NCI-H1105 treated with DMSO at 0.1 percent for 48 hours (cell line): Measurements from ENCODE around the gene NAA20.

ENCODE experiments used
- DNase-seq: peaks from one replicate; lab custom pipeline; 2025; lab: John Stamatoyannopoulos, UW

NAA20 gene

GRCh38 chr20:20020908-20021307, 3.7 kb downstream of the NAA20 start:
- no peak for DNase-seq

GRCh38 chr20:20021835-20022234, 4.7 kb downstream of the NAA20 start:
- DNase-seq: no peak

DNA sequence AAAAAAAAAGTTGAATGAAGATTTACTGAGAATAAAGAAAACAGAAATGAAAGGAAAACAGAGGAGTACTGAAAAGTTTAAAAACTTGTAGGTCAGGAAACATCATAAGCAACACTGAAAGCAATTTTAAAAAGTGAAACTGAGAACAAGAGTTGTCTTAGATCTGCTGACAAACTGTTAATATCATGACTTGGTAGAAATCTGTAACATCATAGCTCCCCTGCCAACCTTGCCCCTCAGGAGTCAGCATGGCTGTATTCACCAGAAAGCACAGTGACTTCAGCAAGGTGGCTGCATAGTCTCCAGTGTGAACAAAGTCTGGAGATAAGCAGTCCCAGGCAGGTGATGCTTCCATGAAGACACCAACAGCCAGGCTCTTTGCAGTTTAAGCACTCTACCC, 5.3 kb downstream of the NAA20 start:
- DNase-seq: no peak

DNA sequence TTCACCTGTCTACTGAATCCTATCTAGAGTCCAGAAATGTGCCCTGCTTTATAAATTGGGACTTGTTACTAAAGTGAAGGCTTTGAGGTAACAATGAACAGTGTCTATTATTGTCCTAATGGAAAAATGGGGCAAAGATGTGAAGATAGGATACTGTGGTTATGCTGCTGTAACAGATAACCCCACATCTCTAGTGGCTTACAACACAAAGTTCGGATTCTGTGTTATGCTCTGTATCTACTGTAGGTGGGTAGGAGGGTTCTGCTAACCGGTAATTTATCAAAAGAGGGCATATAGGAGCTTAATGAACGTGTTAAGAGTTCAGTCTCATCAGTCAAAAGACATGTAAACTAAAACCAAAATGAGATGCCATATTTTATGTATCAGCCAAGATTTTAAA, 6.2 kb downstream of the NAA20 start:
- no peak for DNase-seq

GRCh38 chr20:20024942-20025341, 7.8 kb downstream of the NAA20 start:
- DNase-seq: no peak

DNA sequence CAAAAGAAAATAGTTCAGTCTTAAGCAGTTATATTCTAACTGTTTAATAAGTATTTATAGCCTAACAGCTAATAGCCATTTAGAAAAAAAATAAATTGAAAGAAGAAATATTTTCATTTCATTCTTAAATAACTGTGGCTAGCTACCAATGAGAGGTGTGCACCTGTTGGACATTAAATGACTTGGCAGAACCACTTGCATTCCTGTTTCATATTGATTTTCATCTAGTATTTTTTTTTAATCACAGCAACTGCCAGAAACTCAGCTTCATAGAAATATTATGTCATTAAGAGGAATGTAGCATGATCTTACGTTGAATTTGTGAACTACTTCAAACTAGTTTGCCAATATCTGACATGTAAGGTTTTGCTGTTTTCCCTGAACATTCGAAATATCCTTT, 10.1 kb downstream of the NAA20 start:
- no peak for DNase-seq

DNA sequence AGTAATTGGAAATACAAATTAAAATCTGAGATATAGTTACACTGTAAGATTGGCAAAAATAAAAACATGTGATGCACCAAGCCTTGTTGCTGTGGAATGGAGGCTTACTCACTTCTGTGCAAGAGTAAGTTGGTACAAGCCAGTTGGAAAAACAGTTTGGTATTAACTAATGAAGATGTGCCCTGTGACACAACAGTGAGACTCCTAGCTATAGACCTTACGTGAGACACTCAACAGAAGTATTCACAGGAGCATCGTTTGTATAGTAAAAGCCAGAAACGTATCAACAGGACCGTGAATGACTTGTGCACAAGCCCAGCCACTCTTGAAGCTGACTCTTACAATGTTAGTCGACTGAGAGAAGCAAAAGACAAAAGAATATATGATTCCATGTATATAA, 14.6 kb downstream of the NAA20 start:
- DNase-seq: no peak

DNA sequence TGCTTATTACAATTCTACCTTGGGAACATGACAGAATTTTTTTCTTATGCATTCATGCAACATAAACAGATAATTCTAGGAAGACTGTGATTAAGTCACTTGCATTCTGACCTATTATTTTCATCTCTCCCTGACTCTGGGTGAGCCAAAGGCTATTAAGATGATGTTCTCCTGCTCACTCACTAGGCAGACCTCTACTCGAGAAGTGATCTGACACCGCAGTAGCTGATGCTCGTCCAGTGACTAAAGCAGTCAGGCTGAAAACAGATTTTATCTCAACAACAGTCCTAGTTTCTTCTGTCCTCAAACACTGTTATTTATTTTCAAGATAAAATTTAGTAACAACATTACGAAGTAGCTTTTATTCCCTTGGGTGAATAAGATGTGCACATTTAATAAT, 17.3 kb downstream of the NAA20 start:
- no peak for DNase-seq

DNA sequence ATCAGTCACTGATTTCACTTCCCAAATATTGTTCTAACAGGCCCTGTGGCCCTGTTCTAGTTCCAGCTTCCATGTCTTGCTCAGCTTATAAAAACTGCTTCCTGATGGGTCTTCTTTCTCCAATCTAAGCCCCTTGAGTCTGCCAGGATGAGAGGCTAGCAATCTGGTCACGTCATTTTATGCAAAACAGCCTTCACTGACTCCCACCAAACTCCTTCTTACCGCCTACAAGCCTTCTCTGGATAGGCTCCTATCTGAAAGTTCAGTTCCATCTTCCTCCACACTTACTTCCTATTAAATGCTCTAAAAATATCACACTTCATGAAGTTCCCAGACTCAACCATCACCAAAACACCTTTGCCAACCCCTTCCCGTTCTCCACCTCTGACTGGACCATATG, 19.6 kb downstream of the NAA20 start:
- no peak for DNase-seq

DNA sequence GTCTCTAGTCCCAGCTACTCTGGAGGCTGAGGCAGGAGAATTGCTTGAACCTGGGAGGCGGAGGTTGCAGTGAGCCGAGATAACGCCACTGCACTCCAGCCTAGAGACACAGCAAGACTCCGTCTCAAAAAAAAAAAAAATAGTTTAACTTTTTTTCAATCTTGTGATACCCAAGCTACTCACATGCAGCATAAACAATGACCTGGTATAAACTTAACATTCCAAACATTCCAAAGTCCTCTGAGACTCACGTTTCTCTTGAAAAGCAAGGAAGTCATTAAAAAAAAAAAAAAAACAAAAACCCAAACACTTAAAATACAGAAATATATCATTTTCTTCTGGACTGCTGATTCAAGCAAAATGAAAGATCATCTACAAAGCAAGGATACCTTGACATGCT, 20.8 kb downstream of the NAA20 start:
- no peak for DNase-seq

- DNase-seq: no peak
Measured at GRCh38 chr20:20038586-20038985, 21.4 kb downstream of the NAA20 start.

DNA sequence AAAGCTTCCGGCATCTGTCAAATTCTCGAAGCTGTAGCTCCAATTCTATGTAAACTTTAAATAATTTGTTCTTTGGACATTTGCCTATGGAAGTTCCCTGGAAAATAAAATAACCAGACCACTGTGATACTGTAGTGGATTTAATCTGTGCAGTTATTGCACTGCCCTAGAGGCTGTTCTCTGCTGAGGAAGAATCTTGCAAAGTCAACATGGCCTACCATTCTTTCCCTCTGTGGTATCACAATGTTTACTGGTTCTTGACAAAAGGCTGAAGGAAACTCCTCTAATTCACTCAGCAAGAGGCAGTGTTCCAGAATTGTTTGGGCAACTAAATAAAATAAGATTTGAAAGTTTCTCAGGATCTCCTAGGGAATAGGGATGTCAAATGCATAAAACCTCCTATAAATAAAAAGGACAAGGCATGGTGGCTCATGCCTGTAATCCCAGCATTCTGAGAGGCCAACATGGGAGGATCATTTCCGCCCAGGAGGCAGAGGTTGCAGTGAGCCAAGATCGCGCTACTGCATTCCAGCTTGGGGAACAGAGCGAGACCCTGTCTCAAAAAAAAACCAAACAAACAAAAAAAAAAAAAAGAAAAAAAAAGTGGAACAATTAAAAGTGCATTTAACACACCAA, 22.7 kb downstream of the NAA20 start:
- DNase-seq: no peak

GRCh38 chr20:20051767-20052073, 34.6 kb downstream of the NAA20 start:
- no peak for DNase-seq

- peak; percentile 96 for DNase-seq
Measured at GRCh38 chr20:20052074-20052970, 35.2 kb downstream of the NAA20 start, which contains the start of the genes CFAP61 and CRNKL1. TSS of gene CFAP61 (plus strand) at chr20:20052532. CDS start at chr20:20056654, 4,122 bp downstream. TSS of gene CRNKL1 (minus strand) at chr20:20052466. CDS start at chr20:20052342, 124 bp downstream.

- DNase-seq: peak; percentile 38
Measured at GRCh38 chr20:20060234-20060998, 43.3 kb downstream of the NAA20 start.

DNA sequence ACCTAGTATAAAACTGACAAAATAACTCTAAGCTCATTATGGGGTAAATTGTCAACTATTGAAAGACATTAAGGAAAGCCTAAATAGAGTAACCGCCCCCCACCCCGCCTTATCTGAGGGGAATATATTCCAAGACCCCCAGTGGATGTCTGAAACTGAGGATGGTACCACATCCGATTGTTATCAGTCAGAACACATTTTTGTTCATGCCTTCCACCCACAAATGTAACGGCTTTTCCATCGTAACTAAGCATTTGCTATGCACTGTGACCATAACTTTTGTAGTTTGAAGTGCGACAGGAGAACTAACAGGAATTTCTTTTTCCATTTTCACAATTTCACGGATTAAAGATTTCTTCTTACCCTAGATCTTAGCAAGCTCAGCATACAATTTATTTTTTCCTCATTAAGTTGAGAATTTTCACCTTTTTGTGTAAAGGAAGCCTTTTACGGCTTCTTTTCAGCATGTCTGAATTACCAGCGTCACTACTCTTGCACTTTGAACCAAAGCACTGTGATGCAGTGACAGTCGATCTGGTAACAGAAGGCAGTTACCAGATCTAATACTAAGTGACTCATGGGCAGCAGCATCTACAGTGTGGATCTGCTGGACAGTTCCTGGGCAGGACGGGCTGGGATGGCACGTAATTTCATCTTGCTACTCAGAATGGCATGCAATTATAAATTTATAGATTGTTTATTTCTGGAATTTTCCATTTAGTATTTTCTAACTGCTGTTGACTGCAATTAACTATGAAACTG, 47.0 kb downstream of the NAA20 start:
- no peak for DNase-seq

- no peak for DNase-seq
Measured at GRCh38 chr20:20065361-20065760, 48.2 kb downstream of the NAA20 start.

DNA sequence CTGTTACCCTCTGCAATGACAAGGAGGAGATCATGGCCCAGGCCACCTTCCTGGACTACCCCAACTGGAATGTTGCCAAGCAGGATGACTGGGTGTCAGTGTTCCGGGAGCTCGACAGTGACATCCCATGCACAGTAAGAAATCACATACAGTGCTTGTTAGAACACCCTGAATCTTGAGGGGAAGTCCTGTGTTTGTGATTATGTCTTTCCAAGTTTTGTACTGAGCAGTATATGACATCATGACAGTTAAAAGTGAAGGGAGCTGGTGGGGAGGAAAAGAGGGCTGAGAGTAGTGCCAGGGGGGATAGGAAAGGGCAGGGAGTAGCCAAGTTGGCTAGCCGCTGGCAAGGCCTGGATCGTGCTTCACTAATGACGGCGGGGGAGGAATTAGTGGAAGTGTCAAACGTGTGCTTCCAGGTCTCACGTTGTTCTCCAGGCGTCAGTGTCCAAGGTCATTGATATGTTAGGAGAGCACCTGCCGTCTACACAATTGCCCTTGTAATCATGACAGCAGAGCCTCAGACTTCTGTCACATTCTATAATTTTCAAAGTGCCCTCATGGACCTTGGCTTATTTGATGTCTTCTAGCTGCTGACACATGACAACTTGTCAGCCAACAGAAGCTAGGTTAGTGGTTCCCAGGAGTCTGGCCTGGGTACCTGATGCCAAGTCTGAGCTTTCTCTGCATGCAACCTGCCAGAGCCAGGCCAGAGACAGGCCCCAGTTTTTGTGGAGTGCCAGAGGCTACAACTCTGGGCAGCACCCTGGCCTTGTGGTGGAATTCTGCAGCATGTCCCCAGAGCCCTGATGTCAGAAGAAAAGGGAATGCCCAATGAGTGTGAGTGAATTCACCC, 53.9 kb downstream of the NAA20 start:
- DNase-seq: no peak

DNA sequence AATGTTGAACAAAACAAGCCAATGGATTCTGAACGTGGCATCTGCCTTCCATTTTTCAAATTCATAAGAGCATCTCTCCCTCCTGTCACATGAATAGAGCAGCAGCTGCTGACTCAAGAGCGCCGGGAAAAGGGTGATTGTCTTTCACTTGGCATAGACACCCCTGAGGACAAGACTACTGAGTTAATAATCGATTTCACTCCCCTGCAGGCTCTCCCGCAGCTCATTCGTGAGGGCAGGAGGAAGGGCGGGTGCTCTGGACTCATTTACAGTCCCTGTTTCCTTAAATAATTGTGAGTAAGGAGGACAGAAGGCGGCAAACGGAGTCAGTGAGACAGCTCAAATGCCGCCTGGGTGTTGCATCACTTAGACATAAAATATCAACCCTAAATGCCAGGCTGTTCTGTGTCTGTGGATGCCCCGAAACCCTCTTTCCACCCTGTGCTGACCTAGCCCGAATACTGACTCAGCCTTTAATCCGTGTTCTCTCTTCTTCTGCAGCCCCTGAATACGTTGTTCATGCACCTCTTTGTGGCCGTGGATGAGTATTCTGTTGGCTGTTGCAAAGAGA, 56.7 kb downstream of the NAA20 start:
- DNase-seq: peak; percentile 16

DNA sequence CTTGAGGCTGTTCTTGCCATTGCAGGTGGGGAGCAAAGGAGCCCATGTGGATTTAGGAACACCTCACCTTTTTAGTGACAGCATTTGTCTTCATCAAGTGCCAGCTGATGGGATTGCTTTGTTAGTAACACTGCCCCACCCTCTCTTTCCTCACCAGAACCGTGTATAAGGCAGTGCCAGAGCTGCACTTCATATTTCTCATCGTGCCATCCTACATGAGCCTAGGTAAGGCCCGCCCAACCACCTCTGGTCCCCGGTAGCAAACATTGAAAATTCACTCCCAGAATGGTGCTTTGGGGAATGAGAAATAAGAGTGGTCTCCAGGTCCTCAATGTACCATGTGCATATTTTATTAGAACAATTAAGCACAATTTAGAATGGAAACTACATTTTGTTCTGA, 57.9 kb downstream of the NAA20 start:
- DNase-seq: no peak
